Measurements from ENCODE around the gene FOXRED2.

- TF ChIP-seq CTCF (IDR thresholded peaks at IDR 0.05; ENCODE audit: control extremely low read depth in 1 of 3, insufficient read depth in 1 of 3, low read depth in 1 of 3, low read length in 3 of 3) (no peak), EP300 (IDR thresholded peaks at IDR 0.05; ENCODE audit: borderline replicate concordance in 1 of 2, low read depth in 2 of 2, low read length in 2 of 2) (no peak), KDM1A (IDR thresholded peaks at IDR 0.05; ENCODE audit: borderline replicate concordance, low read length) (no peak), TAF1 (IDR thresholded peaks at IDR 0.05; ENCODE audit: low read depth, low read length) (no peak), RAD21 (IDR thresholded peaks at IDR 0.05 in 1 of 2, conservative IDR thresholded peaks at IDR 0.05 in 1 of 2; ENCODE audit: low read depth in 2 of 2, low read length in 2 of 2) (no peak), RBBP5 (IDR thresholded peaks at IDR 0.05; ENCODE audit: borderline replicate concordance, low read depth, low read length) (no peak), EZH2 (IDR thresholded peaks at IDR 0.05; ENCODE audit: low read depth, low read length, severe bottlenecking) (no peak), USF2 (IDR thresholded peaks at IDR 0.05; ENCODE audit: low read length) (no peak), POLR2A (IDR thresholded peaks at IDR 0.05; ENCODE audit: control extremely low read depth in 1 of 2, low read depth in 2 of 2, low read length in 2 of 2) (no peak), POLR2AphosphoS5 (IDR thresholded peaks at IDR 0.05; ENCODE audit: low read depth, low read length) (no peak), SP1 (IDR thresholded peaks at IDR 0.05; ENCODE audit: low read depth, low read length) (no peak), JUND (IDR thresholded peaks at IDR 0.05; ENCODE audit: low read length) (no peak), CHD2 (IDR thresholded peaks at IDR 0.05; ENCODE audit: low read length) (no peak), SUZ12 (IDR thresholded peaks at IDR 0.05; ENCODE audit: low read length) (no peak)
These were observed 46.6 kb downstream of the FOXRED2 start for GRCh38 chr22:36460202-36460601.
